Colonic mucosa (tissue), 4 donors: ENCODE data around the gene MDM4. TPM values are rescaled to one million over a fixed set of nuclear protein-coding genes. Genes with fewer than 3 reads are reported as not detected.

Experiments
- DNase-seq: peaks from one replicate; pipeline ENCODE4 v3.0.0-alpha.2; 2020
- H3K27ac ChIP-seq: fragments of 200-600 bp; one replicate; pipeline ENCODE4 v1.8.0; 2021
- H3K27me3 ChIP-seq: fragments of 200-600 bp; one replicate; pipeline ENCODE4 v1.8.0; 2021
- H3K36me3 ChIP-seq: fragments of 200-600 bp; one replicate; pipeline ENCODE4 v1.8.0; 2021
- H3K4me1 ChIP-seq: fragments of 200-600 bp; one replicate; pipeline ENCODE4 v1.8.0; 2021; ENCODE audit warnings: mild to moderate bottlenecking
- H3K4me3 ChIP-seq: fragments of 200-600 bp; one replicate; pipeline ENCODE4 v1.8.0; 2021
- H3K9ac ChIP-seq, 2 donors: one replicate each; pipeline ENCODE4 v1.7.0; 2013; ENCODE audit warnings: control low read depth in 2 of 2, low read depth in 2 of 2, low read length in 2 of 2
- H3K9me3 ChIP-seq: fragments of 200-600 bp; one replicate; pipeline ENCODE4 v1.8.0; 2021
- CTCF ChIP-seq: fragments of 200-600 bp; IDR thresholded peaks from one replicate; pipeline ENCODE4 v1.8.0; 2022; ENCODE audit warnings: antibody characterized with exemption, mild to moderate bottlenecking
- intact Hi-C: fragments of 100-400 bp; cut with DNase I; formaldehyde crosslinking; loops from one replicate; pipeline ENCODE4 v1.14.1; 2022
- total RNA-seq, 2 donors: library from RNA; stranded (reverse); fragmentation: NEBNext Ultra II Directional in 1 of 2; extraction: Animal tissue kit (Norgen Biotek cat#: 25700) in 1 of 2; gene quantifications; one replicate each; pipeline ENCODE4 v1.2.1, GENCODE V29; 2021
- donor health status: healthy.
- donor health status: DM: no; HTN: no; CAD: no.
- donor health status: DM: no; HTN: no; CAD: no.

Gene MDM4
- total RNA-seq, 2 donors from 2014 or later: 43.7 to 49.8 TPM

GRCh38 chr1:204583909-204584632 is 67.9 kb downstream of the MDM4 start:
- no peak for DNase-seq
- Histone ChIP-seq H3K4me1 (no peaks in the 10 kb centered on the region), H3K9me3 (no peaks in the 10 kb centered on the region), H3K27me3 (no peaks in the 10 kb centered on the region), H3K27ac (no peak overlapping the region), H3K4me3 (no peak overlapping the region), H3K36me3 (no peaks in the 10 kb centered on the region), H3K9ac (no peak overlapping the region)
- no peak for TF ChIP-seq CTCF
- intact Hi-C loops: no loop called here

- Histone ChIP-seq H3K9me3 (no peaks in the 10 kb centered on the region), H3K27ac (no peak overlapping the region), H3K9ac (no peak overlapping the region), H3K4me3 (no peak overlapping the region), H3K36me3 (no peaks in the 10 kb centered on the region), H3K4me1 (no peaks in the 10 kb centered on the region), H3K27me3 (no peaks in the 10 kb centered on the region)
- DNase-seq: no peak
- intact Hi-C loops: no loop called here
- no peak for TF ChIP-seq CTCF
Measured at GRCh38 chr1:204584699-204585372, 68.6 kb downstream of the MDM4 start.

- intact Hi-C loops: no loop called here
Measured at GRCh38 chr1:204587621-204588020, 71.4 kb downstream of the MDM4 start.

GRCh38 chr1:204588826-204589225 is 72.6 kb downstream of the MDM4 start:
- Histone ChIP-seq H3K27me3 (no peaks in the 10 kb centered on the region), H3K4me1 (no peaks in the 10 kb centered on the region), H3K4me3 (no peak overlapping the region), H3K9me3 (no peaks in the 10 kb centered on the region), H3K36me3 (no peaks in the 10 kb centered on the region), H3K27ac (no peak overlapping the region), H3K9ac (no peak overlapping the region)
- DNase-seq: no peak
- intact Hi-C loops: no loop called here
- no peak for TF ChIP-seq CTCF

More at GRCh38 chr1:204587621-204588020, 71.4 kb downstream of the MDM4 start:
- H3K4me3 ChIP-seq: no peak overlapping the region
- DNase-seq: no peak
- no peak for TF ChIP-seq CTCF
- H3K9ac ChIP-seq: no peak overlapping the region
- H3K4me1 ChIP-seq: no peaks in the 10 kb centered on the region
- no peak overlapping the region for H3K27ac ChIP-seq
- no peaks in the 10 kb centered on the region for H3K36me3 ChIP-seq
- no peaks in the 10 kb centered on the region for H3K9me3 ChIP-seq
- no peaks in the 10 kb centered on the region for H3K27me3 ChIP-seq

- DNase-seq: no peak
Measured at GRCh38 chr1:204589409-204590038, 73.3 kb downstream of the MDM4 start.

More at GRCh38 chr1:204589409-204590038, 73.3 kb downstream of the MDM4 start:
- H3K27ac ChIP-seq: no peak overlapping the region
- intact Hi-C loops: no loop called here
- no peak overlapping the region for H3K4me3 ChIP-seq
- no peak overlapping the region for H3K9ac ChIP-seq
- H3K27me3 ChIP-seq: no peaks in the 10 kb centered on the region
- no peaks in the 10 kb centered on the region for H3K9me3 ChIP-seq
- no peak for TF ChIP-seq CTCF
- H3K4me1 ChIP-seq: no peaks in the 10 kb centered on the region
- no peaks in the 10 kb centered on the region for H3K36me3 ChIP-seq
